GM23338 (cell line): ENCODE measurements around the gene TGFBR3. TPM values are rescaled to one million over a fixed set of nuclear protein-coding genes. Genes with fewer than 3 reads are reported as not detected.

ENCODE experiments used
- ATAC-seq: fragments of 200-7000 bp; cut with Tn5 transposase; 3 replicates; pipeline ENCODE4 v1.9.1; 2020
- DNase-seq: peaks from one replicate; pipeline ENCODE4 v3.0.0-alpha.2; 2015; ENCODE audit warnings: low spot score
- H2AFZ ChIP-seq: fragments of 200-600 bp; sonication (generic); 2 replicates; pipeline ENCODE4 v1.8.0; 2016; ENCODE audit warnings: antibody characterized with exemption, mild to moderate bottlenecking, moderate library complexity
- H3F3A ChIP-seq: fragments of 200-600 bp; sonication (generic); replicated peaks from 2 replicates; pipeline ENCODE4 v1.8.0; 2017; ENCODE audit warnings: antibody characterized with exemption, mixed run types, low read depth
- H3K27ac ChIP-seq: fragments of 200-600 bp; sonication (generic); 2 replicates; pipeline ENCODE4 v1.6.1; 2016; ENCODE audit warnings: low read depth
- H3K27me3 ChIP-seq: fragments of 200-600 bp; sonication (generic); 2 replicates; pipeline ENCODE4 v1.8.0; 2016; ENCODE audit warnings: mild to moderate bottlenecking, mixed run types, moderate library complexity; ENCODE audit not compliant: insufficient read depth
- H3K36me3 ChIP-seq: fragments of 200-600 bp; sonication (generic); 2 replicates; pipeline ENCODE4 v1.8.0; 2016; ENCODE audit warnings: mild to moderate bottlenecking; ENCODE audit not compliant: insufficient read depth
- H3K4me1 ChIP-seq: fragments of 200-600 bp; sonication (generic); 2 replicates; pipeline ENCODE4 v1.8.0; 2016; ENCODE audit warnings: mild to moderate bottlenecking, moderate library complexity; ENCODE audit not compliant: insufficient read depth
- H3K4me2 ChIP-seq: fragments of 200-600 bp; sonication (generic); 2 replicates; pipeline ENCODE4 v1.7.1; 2017; ENCODE audit warnings: mixed run types
- H3K4me3 ChIP-seq: fragments of 200-600 bp; sonication (generic); 2 replicates; pipeline ENCODE4 v1.6.1; 2016; ENCODE audit warnings: mixed run types
- H3K79me2 ChIP-seq: fragments of 200-600 bp; sonication (generic); replicated peaks from 2 replicates; pipeline ENCODE4 v1.8.0; 2017; ENCODE audit warnings: mild to moderate bottlenecking; ENCODE audit not compliant: insufficient read depth
- H3K9me2 ChIP-seq: fragments of 200-600 bp; sonication (generic); 2 replicates; pipeline ENCODE4 v1.8.0; 2017; ENCODE audit not compliant: insufficient read depth
- H4K20me1 ChIP-seq: fragments of 200-600 bp; sonication (generic); replicated peaks from 2 replicates; pipeline ENCODE4 v1.8.0; 2017; ENCODE audit warnings: mild to moderate bottlenecking; ENCODE audit not compliant: insufficient read depth
- H3K27ac Mint-ChIP-seq: 2 replicates; pipeline ENCODE4 v1.8.0; 2020; ENCODE audit warnings: inconsistent platforms, mild to moderate bottlenecking, moderate library complexity, mixed read lengths
- H3K27me3 Mint-ChIP-seq: 3 replicates; pipeline ENCODE4 v1.8.0; 2022; ENCODE audit warnings: low read depth, mild to moderate bottlenecking, moderate library complexity, mixed read lengths, inconsistent platforms; ENCODE audit not compliant: insufficient read depth, poor library complexity
- H3K36me3 Mint-ChIP-seq: 3 replicates; pipeline ENCODE4 v1.8.0; 2021; ENCODE audit warnings: low read depth, mild to moderate bottlenecking, inconsistent platforms, moderate library complexity, mixed read lengths
- H3K4me1 Mint-ChIP-seq: 3 replicates; pipeline ENCODE4 v1.8.0; 2020; ENCODE audit warnings: mild to moderate bottlenecking, inconsistent platforms, mixed read lengths
- H3K4me3 Mint-ChIP-seq: 3 replicates; pipeline ENCODE4 v1.8.0; 2021; ENCODE audit warnings: moderate library complexity, mild to moderate bottlenecking, inconsistent platforms, mixed read lengths
- H3K9me3 Mint-ChIP-seq: 3 replicates; pipeline ENCODE4 v1.8.0; 2020; ENCODE audit warnings: moderate library complexity, mild to moderate bottlenecking, inconsistent platforms, mixed read lengths
- CTCF ChIP-seq, 2 experiments: fragments of 200-600 bp in 1 of 2; sonication (generic) in 1 of 2; conservative IDR thresholded peaks; 2 replicates each; pipeline versions ENCODE4 v1.5.1 to v1.6.1; 2016 to 2017; ENCODE audit warnings: antibody characterized with exemption in 2 of 2, low read depth in 2 of 2, mild to moderate bottlenecking in 2 of 2, moderate library complexity in 1 of 2
- EZH2phosphoT487 ChIP-seq: fragments of 200-600 bp; sonication (generic); IDR thresholded peaks from one replicate; pipeline ENCODE4 v1.8.1; 2018; ENCODE audit warnings: antibody characterized with exemption; ENCODE audit not compliant: unreplicated experiment
- JUNB ChIP-seq: IDR thresholded peaks from one replicate; pipeline ENCODE4 v1.6.1; 2016; ENCODE audit warnings: antibody characterized with exemption; ENCODE audit not compliant: unreplicated experiment
- NANOG ChIP-seq: IDR thresholded peaks from 2 replicates; pipeline ENCODE4 v1.6.1; 2016; ENCODE audit warnings: antibody characterized with exemption, borderline replicate concordance
- POLR2AphosphoS5 ChIP-seq: IDR thresholded peaks from 2 replicates; pipeline ENCODE4 v1.6.1; 2016; ENCODE audit warnings: antibody characterized with exemption, low read depth
- STAT1 ChIP-seq: IDR thresholded peaks from one replicate; pipeline ENCODE4 v1.6.1; 2016; ENCODE audit warnings: antibody characterized with exemption; ENCODE audit not compliant: unreplicated experiment
- ZNF331 ChIP-seq: fragments of 250-450 bp; sonication (Bioruptor Pico); IDR thresholded peaks from 2 replicates; pipeline ENCODE4 v1.5.0; 2020; ENCODE audit warnings: low read depth, mild to moderate bottlenecking, moderate library complexity
- ZNF462 ChIP-seq: fragments of 250-450 bp; sonication (Bioruptor Pico); IDR thresholded peaks from 2 replicates; pipeline ENCODE4 v1.5.0; 2020; ENCODE audit warnings: mild to moderate bottlenecking, moderate library complexity
- polyA plus RNA-seq: library from polyadenylated mRNA; unstranded; fragments of >200 nt; fragmentation: Nextera tagmentation; extraction: Ambion mirVana; gene quantifications from 2 replicates; pipeline ENCODE4 v1.2.1, GENCODE V29; 2016
- total RNA-seq: library from RNA; depleted of rRNA; stranded (reverse); fragments of >200 nt; shearing (Covaris generic); gene quantifications from 2 replicates; pipeline ENCODE4 v1.2.3, GENCODE V29; 2014

Gene TGFBR3
- total and polyA plus RNA-seq, 2 experiments from 2014 or later: 1.7 to 2.9 TPM

DNA sequence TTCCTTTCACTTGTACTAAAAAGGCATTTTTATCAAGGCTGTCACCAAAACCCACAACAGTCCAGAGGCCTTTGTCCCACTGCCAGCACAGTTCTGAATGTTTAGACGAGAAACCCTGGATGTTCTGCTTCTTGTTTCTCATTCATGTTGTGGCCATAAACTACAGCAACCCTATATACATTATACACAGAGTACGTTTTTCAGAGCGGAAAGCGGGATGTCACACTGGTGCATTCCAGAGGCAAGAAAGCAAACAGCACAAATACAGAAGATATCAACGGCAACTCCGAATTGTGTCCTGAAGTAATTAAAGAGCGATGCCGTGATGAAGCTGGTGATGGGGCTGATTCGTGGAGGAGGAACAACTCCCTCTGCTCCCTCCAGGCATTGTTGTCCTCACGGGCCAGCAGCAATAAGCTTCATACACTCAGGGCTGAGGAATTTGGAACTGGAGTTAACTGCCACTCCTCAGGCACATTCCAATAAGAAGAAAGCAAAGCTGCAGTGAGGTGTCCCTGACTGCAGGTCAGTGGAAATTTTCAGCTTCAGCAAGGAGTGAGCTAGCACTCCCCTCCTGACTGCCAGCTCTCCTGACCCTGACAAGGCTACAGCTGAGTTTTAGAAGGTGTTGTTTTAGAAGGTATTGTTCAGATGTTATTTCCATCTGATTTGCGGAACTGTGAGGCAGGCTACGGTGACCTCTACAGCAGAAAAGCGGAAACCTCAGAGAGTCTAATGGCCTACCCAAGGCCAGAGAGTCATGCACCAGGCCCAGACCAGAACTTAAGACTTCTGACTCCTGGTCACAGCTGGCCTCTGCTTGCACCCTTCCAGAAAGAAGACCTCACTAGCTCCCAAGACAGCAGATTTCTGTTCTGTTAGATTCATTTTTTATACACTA is 149.0 kb downstream of the TGFBR3 start:
- Histone ChIP-seq H2AFZ (no peak overlapping the region), H3K36me3 (no peaks in the 10 kb centered on the region), H3K27ac (no peak overlapping the region), H3K9me2 (0 out of 2 replicates have a peak, but pooled peaks cover 3% of the 10 kb centered on the region), H3K79me2 (no peaks in the 10 kb centered on the region), H3K27me3 (no peaks in the 10 kb centered on the region), H4K20me1 (no peaks in the 10 kb centered on the region), H3F3A (no peaks in the 10 kb centered on the region), H3K4me3 (no peak overlapping the region), H3K4me1 (no peaks in the 10 kb centered on the region), H3K4me2 (no peak overlapping the region)
- H3K27ac Mint-ChIP-seq: no peak overlapping the region; the same call in 1 of the 2 replicates
- DNase-seq (peak; percentile 70), ATAC-seq (peak; percentile 90)
- peaks cover 13% of the 10 kb centered on the region for H3K4me1 Mint-ChIP-seq
- no peaks in the 10 kb centered on the region; the same call in 1 of the 3 replicates for H3K9me3 Mint-ChIP-seq
- H3K36me3 Mint-ChIP-seq: no peaks in the 10 kb centered on the region
- TF ChIP-seq CTCF (conservative IDR thresholded peaks at IDR 0.05; ENCODE audit: low read depth in 2 of 2) (peak in 1 of 2 experiments; percentile 20; a peak in 1 of 4 replicates), EZH2phosphoT487 (no peak), STAT1 (no peak)
- no peak overlapping the region for H3K4me3 Mint-ChIP-seq
- H3K27me3 Mint-ChIP-seq: peaks cover 5% of the 10 kb centered on the region

DNA sequence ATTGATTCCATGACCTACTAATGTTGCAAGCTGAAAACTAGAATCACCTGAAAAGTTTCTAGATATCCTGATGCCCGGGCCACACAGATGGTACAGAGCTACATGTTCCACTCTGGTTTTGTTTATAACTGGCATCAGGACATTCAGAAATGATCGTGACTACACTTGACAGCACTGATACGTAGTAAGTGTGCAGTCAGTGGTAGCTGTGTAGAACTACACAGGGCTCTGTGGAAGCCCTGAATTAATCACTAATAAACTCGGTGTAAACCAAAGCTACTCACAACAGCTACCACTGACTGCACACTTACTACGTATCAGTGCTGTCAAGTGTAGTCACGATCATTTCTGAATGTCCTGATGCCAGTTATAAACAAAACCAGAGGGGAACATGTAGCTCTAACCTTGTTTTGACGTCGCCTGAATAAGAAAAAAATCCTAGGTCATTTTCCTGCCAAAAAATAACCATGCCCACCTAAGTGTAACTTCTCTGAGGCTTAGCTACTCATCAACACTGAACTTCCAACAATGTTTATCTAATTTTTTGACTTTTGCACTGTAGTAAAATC is 149.7 kb downstream of the TGFBR3 start:
- no peaks in the 10 kb centered on the region for H3K9me3 Mint-ChIP-seq
- H3K36me3 Mint-ChIP-seq: no peaks in the 10 kb centered on the region
- H3K27ac ChIP-seq: no peak overlapping the region
- H3F3A ChIP-seq: no peaks in the 10 kb centered on the region
- H2AFZ ChIP-seq: no peak overlapping the region
- DNase-seq (no peak), ATAC-seq (no peak)
- H3K79me2 ChIP-seq: no peaks in the 10 kb centered on the region
- no peaks in the 10 kb centered on the region for H3K27me3 ChIP-seq
- no peaks in the 10 kb centered on the region for H4K20me1 ChIP-seq
- H3K4me1 Mint-ChIP-seq: peaks cover 19% of the 10 kb centered on the region
- no peaks in the 10 kb centered on the region for H3K9me2 ChIP-seq
- no peaks in the 10 kb centered on the region for H3K36me3 ChIP-seq
- H3K4me3 Mint-ChIP-seq: no peak overlapping the region
- no peak overlapping the region for H3K4me2 ChIP-seq
- no peak overlapping the region for H3K4me3 ChIP-seq
- no peaks in the 10 kb centered on the region for H3K4me1 ChIP-seq
- H3K27me3 Mint-ChIP-seq: peaks cover 5% of the 10 kb centered on the region
- H3K27ac Mint-ChIP-seq: no peak overlapping the region
- TF ChIP-seq NANOG (no peak), JUNB (no peak), STAT1 (no peak), ZNF331 (no peak), EZH2phosphoT487 (no peak), ZNF462 (CRISPR knock-in tag) (no peak), POLR2AphosphoS5 (no peak)
